Activated CD4-positive, alpha-beta T cell treated with anti-CD3 and anti-CD28 coated beads, Interleukin-2, amount 10 ng/mL, durations not matched to agents 24 days and 14 days (primary cell): Measurements from ENCODE around the gene ASAH2. TPM values are rescaled to one million over a fixed set of nuclear protein-coding genes. Genes with fewer than 3 reads are reported as not detected.
"Not testable (repeated sequence)": the region's sequence is repeated elsewhere in the genome, so short reads cannot be mapped to it uniquely, and the experiment has no call there.

Experiments used
- DNase-seq: peaks from one replicate; pipeline ENCODE4 v3.0.0; 2022
- H3K27ac Mint-ChIP-seq: one replicate; pipeline ENCODE4 v1.8.0; 2022; ENCODE audit warnings: mild to moderate bottlenecking, mixed read lengths
- H3K27me3 Mint-ChIP-seq: one replicate; pipeline ENCODE4 v1.8.0; 2022; ENCODE audit warnings: mixed read lengths
- H3K36me3 Mint-ChIP-seq: one replicate; pipeline ENCODE4 v1.8.0; 2022; ENCODE audit warnings: low read depth, mild to moderate bottlenecking, mixed read lengths
- H3K4me1 Mint-ChIP-seq: one replicate; pipeline ENCODE4 v1.8.0; 2021; ENCODE audit warnings: mixed read lengths
- H3K4me3 Mint-ChIP-seq: one replicate; pipeline ENCODE4 v1.8.0; 2022; ENCODE audit warnings: mild to moderate bottlenecking, moderate library complexity, mixed read lengths
- H3K9me3 Mint-ChIP-seq: one replicate; pipeline ENCODE4 v1.8.0; 2021; ENCODE audit warnings: mixed read lengths
- intact Hi-C: fragments of 100-400 bp; cut with micrococcal nuclease; formaldehyde crosslinking; loops from one replicate; pipeline ENCODE4 v1.15.1; 2023
- total RNA-seq: library from RNA; stranded (reverse); gene quantifications from 2 replicates; pipeline ENCODE4 v1.2.3, GENCODE V29; 2022

Gene ASAH2
- total RNA-seq, 1 donor from 2014 or later, result 5.2 TPM

DNA sequence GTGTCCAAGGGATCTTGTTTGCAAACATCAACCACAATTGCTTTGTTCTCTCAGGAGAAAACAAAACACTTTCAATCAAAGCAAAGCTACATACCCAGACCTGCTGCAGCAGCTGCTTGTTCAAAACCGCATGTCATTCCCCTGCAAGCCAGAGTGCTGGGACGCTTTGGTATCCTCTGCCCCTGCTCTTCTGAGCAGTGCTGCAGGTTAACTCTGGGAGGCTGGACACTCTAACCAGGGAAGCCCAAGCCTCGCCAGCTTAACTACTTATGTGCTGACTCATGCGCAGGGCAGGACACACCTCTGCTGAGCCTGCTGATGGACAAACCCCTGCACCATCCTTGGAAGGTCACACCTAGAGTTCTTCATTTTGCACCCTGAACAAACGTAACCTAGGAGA is 28.2 kb upstream of the ASAH2 start:
- H3K27me3 Mint-ChIP-seq, result peaks cover 48% of the 10 kb centered on the region
- no peak overlapping the region for H3K4me3 Mint-ChIP-seq
- H3K4me1 Mint-ChIP-seq, result no peaks in the 10 kb centered on the region
- peaks cover 6% of the 10 kb centered on the region for H3K9me3 Mint-ChIP-seq
- DNase-seq, result no peak
- no peak overlapping the region for H3K27ac Mint-ChIP-seq
- intact Hi-C loops, result no loop called here
- H3K36me3 Mint-ChIP-seq, result no peaks in the 10 kb centered on the region

DNA sequence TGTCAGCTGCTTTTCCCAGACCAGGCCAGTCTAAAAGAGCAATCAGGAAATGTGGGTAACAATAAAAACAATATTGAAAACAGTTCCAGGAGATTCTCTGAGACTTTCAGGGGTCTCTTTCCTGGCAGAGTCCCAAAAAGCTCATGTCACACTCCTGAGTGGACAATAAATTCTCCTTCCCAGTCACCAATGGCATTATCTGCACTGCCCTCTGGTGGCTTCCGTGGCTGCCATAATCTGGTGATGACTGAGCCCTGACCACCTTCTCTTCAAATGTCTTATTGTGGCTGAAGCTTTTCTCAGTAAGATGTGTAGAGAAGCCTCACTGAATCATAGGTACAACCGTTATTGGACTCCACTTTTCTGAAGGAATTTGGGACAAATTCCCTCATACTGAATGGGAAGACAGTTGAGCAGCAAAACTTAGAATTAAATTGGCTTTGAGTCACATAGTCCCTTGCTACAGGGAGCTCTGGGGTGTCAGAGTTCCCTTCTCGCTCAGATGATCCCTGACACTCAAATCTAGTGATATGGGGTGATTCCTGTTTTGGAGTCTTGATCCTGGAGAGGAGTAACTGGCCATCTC is 24.4 kb upstream of the ASAH2 start:
- no peak overlapping the region for H3K4me3 Mint-ChIP-seq
- H3K4me1 Mint-ChIP-seq, result no peaks in the 10 kb centered on the region
- peaks cover under 1% of the 10 kb centered on the region for H3K9me3 Mint-ChIP-seq
- no peaks in the 10 kb centered on the region for H3K36me3 Mint-ChIP-seq
- peak; percentile 73 for DNase-seq
- intact Hi-C loops, result no loop called here
- no peak overlapping the region for H3K27ac Mint-ChIP-seq
- H3K27me3 Mint-ChIP-seq, result peaks cover 30% of the 10 kb centered on the region

GRCh38 chr10:50272531-50272930 is 21.2 kb upstream of the ASAH2 start:
- no peak for DNase-seq
- H3K9me3 Mint-ChIP-seq, result no peaks in the 10 kb centered on the region
- no peak overlapping the region for H3K4me3 Mint-ChIP-seq
- peaks cover 26% of the 10 kb centered on the region for H3K27me3 Mint-ChIP-seq
- H3K4me1 Mint-ChIP-seq, result no peaks in the 10 kb centered on the region
- no peaks in the 10 kb centered on the region for H3K36me3 Mint-ChIP-seq
- intact Hi-C loops, result no loop called here
- H3K27ac Mint-ChIP-seq, result no peak overlapping the region

DNA sequence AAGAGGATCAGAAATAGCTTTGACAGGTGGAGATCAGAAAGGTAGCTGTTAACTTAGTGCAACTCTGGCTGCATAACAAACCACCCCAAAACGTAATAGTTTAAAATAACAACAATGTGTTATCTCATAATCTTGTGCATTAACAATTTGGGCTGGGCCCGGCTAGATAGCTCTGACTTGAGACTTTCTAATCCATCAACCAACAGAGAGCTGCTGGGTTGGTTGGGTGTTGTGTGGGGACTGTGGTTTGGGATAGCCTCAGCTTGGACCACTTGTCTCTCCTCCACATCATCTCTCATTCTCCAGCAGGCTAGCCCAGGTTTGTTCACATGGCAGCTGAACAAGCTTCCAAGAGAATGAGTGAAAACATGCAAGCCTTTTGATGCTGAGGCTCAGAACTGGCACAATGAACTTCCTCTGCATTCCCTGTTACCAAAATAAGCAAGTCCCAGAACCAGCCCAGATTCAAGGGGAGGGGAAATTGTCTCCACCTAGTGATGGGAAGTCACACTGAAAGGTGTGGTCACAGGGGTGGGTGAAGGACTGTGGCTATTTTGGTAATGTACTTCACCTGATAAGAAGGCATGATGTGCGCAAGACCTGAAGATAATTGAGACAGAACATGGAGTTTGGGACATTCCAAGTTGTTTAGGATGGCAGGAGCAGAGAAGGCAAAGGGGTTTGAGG is 20.4 kb upstream of the ASAH2 start:
- H3K9me3 Mint-ChIP-seq, result no peaks in the 10 kb centered on the region
- H3K36me3 Mint-ChIP-seq, result no peaks in the 10 kb centered on the region
- no peak overlapping the region for H3K27ac Mint-ChIP-seq
- peaks cover 24% of the 10 kb centered on the region for H3K27me3 Mint-ChIP-seq
- H3K4me3 Mint-ChIP-seq, result no peak overlapping the region
- no peaks in the 10 kb centered on the region for H3K4me1 Mint-ChIP-seq
- no peak for DNase-seq
- intact Hi-C loops, result no loop called here

- H3K36me3 Mint-ChIP-seq, DNase-seq, intact Hi-C loops, H3K27ac Mint-ChIP-seq, H3K4me1 Mint-ChIP-seq, H3K4me3 Mint-ChIP-seq, H3K9me3 Mint-ChIP-seq: not testable (repeated sequence)
- H3K27me3 Mint-ChIP-seq, result peaks cover 33% of the 10 kb centered on the region
Measured at GRCh38 chr10:50267877-50268276, 16.6 kb upstream of the ASAH2 start.

GRCh38 chr10:50262625-50263024 is 11.3 kb upstream of the ASAH2 start:
- H3K4me1 Mint-ChIP-seq, result peaks cover 15% of the 10 kb centered on the region
- not testable (repeated sequence) for DNase-seq, H3K9me3 Mint-ChIP-seq, H3K4me3 Mint-ChIP-seq, H3K27ac Mint-ChIP-seq, H3K36me3 Mint-ChIP-seq
- peaks cover 37% of the 10 kb centered on the region for H3K27me3 Mint-ChIP-seq
- intact Hi-C loops, result loop anchor here (5.0 kb wide), 1 partner anchor 375 kb away; no protein-coding TSS in a partner anchor

GRCh38 chr10:50260791-50261281 is 9.5 kb upstream of the ASAH2 start:
- intact Hi-C loops, result loop anchor here (5.0 kb wide), 1 partner anchor 376 kb away; no protein-coding TSS in a partner anchor
- DNase-seq, result peak; percentile 65

GRCh38 chr10:50254479-50254878 is 3.2 kb upstream of the ASAH2 start:
- peaks cover 4% of the 10 kb centered on the region for H3K9me3 Mint-ChIP-seq
- no peaks in the 10 kb centered on the region for H3K4me1 Mint-ChIP-seq
- intact Hi-C loops, result no loop called here
- no peak overlapping the region for H3K27ac Mint-ChIP-seq
- H3K4me3 Mint-ChIP-seq, result no peak overlapping the region
- DNase-seq, result no peak
- H3K36me3 Mint-ChIP-seq, result no peaks in the 10 kb centered on the region
- H3K27me3 Mint-ChIP-seq, result peaks cover 55% of the 10 kb centered on the region

More at GRCh38 chr10:50260791-50261281, 9.5 kb upstream of the ASAH2 start:
- H3K9me3 Mint-ChIP-seq, result peaks cover 4% of the 10 kb centered on the region
- H3K4me3 Mint-ChIP-seq, result no peak overlapping the region
- no peak overlapping the region for H3K27ac Mint-ChIP-seq
- H3K36me3 Mint-ChIP-seq, result no peaks in the 10 kb centered on the region
- peaks cover 15% of the 10 kb centered on the region for H3K4me1 Mint-ChIP-seq
- H3K27me3 Mint-ChIP-seq, result peaks cover 39% of the 10 kb centered on the region

DNA sequence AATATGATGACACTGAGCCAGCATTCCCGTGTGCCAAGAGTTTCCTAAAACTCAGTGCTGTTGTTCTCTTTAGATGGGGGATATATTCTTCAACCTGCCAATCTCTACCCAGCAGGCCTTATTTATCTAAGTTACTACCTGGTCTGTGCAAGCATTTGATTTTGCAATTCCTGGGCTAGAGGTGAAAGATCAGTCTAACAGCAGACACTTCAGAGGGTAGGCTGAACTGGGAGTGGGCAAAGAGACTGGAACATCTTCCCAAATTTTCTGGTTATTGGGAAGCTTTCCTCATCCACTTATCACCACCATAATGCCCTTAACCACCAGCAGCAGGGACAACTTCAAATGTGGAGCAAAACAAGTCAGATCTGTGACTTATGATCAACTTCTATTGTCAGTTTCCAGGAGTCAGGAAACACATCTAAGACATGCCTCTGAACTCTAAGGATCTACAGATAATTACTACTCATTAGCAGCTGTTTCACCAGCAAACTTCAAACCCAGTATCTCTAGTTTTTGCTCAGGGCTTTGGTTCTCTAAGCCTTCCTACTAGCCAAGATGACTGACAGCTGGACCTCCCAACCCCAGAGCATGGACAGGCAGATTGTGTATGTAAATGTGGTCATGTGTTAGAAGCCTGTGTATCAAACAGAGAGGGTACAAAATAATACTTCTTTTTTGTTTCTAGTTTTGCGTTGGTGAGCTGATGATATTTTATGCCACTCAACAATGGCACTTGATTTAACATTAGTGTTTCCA is 1.0 kb downstream of the ASAH2 start:
- Mint-ChIP-seq H3K27ac (no peak overlapping the region), H3K9me3 (peaks cover 4% of the 10 kb centered on the region), H3K4me1 (no peaks in the 10 kb centered on the region), H3K4me3 (no peak overlapping the region), H3K36me3 (no peaks in the 10 kb centered on the region), H3K27me3 (peaks cover 52% of the 10 kb centered on the region)
- no peak for DNase-seq
- intact Hi-C loops, result no loop called here

- intact Hi-C loops, result no loop called here
- Mint-ChIP-seq H3K27me3 (peaks cover 49% of the 10 kb centered on the region), H3K4me1 (no peaks in the 10 kb centered on the region), H3K36me3 (no peaks in the 10 kb centered on the region), H3K27ac (peak overlapping the region; percentile 14), H3K4me3 (no peak overlapping the region), H3K9me3 (no peaks in the 10 kb centered on the region)
- no peak for DNase-seq
Measured at GRCh38 chr10:50248598-50248997, 2.7 kb downstream of the ASAH2 start.

DNA sequence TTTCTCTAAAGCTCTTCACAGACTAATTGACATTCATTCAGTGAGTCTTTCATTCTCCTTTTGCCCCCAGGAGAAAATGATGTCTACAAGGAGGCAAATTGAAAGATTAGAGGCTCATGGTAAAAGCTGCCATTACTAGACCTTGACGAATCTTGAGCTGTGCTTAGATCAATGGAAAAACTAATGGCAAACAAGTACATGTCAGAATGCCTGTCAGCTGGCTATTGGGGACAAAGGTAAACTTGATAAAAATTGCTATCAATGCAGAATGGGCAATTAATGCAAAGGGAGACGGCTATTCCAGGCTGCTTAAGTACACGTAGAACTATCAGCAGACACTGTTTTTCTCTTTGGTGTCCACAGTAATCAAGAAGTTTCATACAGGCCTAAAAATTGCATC is 3.3 kb downstream of the ASAH2 start:
- no peaks in the 10 kb centered on the region for H3K9me3 Mint-ChIP-seq
- no peak overlapping the region for H3K27ac Mint-ChIP-seq
- H3K4me1 Mint-ChIP-seq, result no peaks in the 10 kb centered on the region
- H3K36me3 Mint-ChIP-seq, result no peaks in the 10 kb centered on the region
- DNase-seq, result no peak
- H3K27me3 Mint-ChIP-seq, result peaks cover 46% of the 10 kb centered on the region
- intact Hi-C loops, result no loop called here
- no peak overlapping the region for H3K4me3 Mint-ChIP-seq

- intact Hi-C loops, result no loop called here
- peaks cover 38% of the 10 kb centered on the region for H3K27me3 Mint-ChIP-seq
Measured at GRCh38 chr10:50244201-50244600, 7.1 kb downstream of the ASAH2 start.

GRCh38 chr10:50242777-50243176 is 8.5 kb downstream of the ASAH2 start:
- intact Hi-C loops, result no loop called here
- Mint-ChIP-seq H3K27ac (no peak overlapping the region), H3K9me3 (peaks cover 9% of the 10 kb centered on the region), H3K27me3 (peaks cover 32% of the 10 kb centered on the region), H3K4me3 (no peak overlapping the region), H3K36me3 (no peaks in the 10 kb centered on the region), H3K4me1 (no peaks in the 10 kb centered on the region)
- DNase-seq, result no peak

More at GRCh38 chr10:50244201-50244600, 7.1 kb downstream of the ASAH2 start:
- peaks cover 9% of the 10 kb centered on the region for H3K9me3 Mint-ChIP-seq
- H3K36me3 Mint-ChIP-seq, result no peaks in the 10 kb centered on the region
- H3K4me3 Mint-ChIP-seq, result no peak overlapping the region
- no peaks in the 10 kb centered on the region for H3K4me1 Mint-ChIP-seq
- no peak for DNase-seq
- no peak overlapping the region for H3K27ac Mint-ChIP-seq

DNA sequence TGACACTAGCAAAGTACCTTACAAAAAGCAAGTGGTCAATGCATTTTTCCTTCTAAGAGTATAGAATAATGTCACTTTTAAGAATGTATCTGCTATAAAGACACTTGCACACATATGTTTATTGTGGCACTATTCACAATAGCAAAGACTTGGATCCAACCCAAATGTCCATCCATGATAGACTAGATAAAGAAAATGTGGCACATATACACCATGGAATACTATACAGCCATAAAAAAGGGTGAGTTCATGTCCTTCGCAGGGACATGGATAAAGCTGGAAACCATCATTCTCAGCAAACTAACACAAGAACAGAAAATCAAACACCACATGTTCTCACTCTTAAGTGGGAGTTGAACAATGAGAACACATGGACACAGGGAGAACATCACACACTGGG is 9.8 kb downstream of the ASAH2 start:
- intact Hi-C loops, H3K4me3 Mint-ChIP-seq, H3K9me3 Mint-ChIP-seq, H3K27ac Mint-ChIP-seq, H3K36me3 Mint-ChIP-seq, DNase-seq, H3K4me1 Mint-ChIP-seq: not testable (repeated sequence)
- peaks cover 30% of the 10 kb centered on the region for H3K27me3 Mint-ChIP-seq
